Measurements from ENCODE around the gene LNX1. TPM values are rescaled to one million over a fixed set of nuclear protein-coding genes. Genes with fewer than 3 reads are reported as not detected.

Gene LNX1
- total and polyA plus RNA-seq, 7 donors: 2.3 to 7.9 (median 4.6) TPM

GRCh38 chr4:53635697-53636483, 44.6 kb upstream of the LNX1 start:
- H3K4me3 ChIP-seq: no peak overlapping the region
- no peaks in the 10 kb centered on the region for H3K27me3 ChIP-seq
- WGBS, 2 donors: 71 to 79% methylated on average over 5 of the region's 5 CpGs
- TF ChIP-seq POLR2AphosphoS5 (IDR thresholded peaks at IDR 0.05): no peak
- no peak for TF ChIP-seq CTCF (IDR thresholded peaks at IDR 0.05)
- no peak for TF ChIP-seq POLR2A (IDR thresholded peaks at IDR 0.05)
- TF ChIP-seq EP300 (IDR thresholded peaks at IDR 0.05): no peak
- no peak for DNase-seq
- no peak overlapping the region for H3K27ac ChIP-seq
- intact Hi-C loops (cut with DNase I): no loop called here
- H3K36me3 ChIP-seq: no peaks in the 10 kb centered on the region
- H3K9me3 ChIP-seq: no peaks in the 10 kb centered on the region
- peaks cover 0 to 5% (median 3%) of the 10 kb centered on the region in 4 donors for H3K4me1 ChIP-seq

- H3K27ac ChIP-seq: no peak overlapping the region
- no peaks in the 10 kb centered on the region for H3K9me3 ChIP-seq
- no peaks in the 10 kb centered on the region for H3K36me3 ChIP-seq
- 53 to 63% methylated on average over 4 of the region's 4 CpGs for WGBS, 2 donors
- intact Hi-C loops (cut with DNase I): no loop called here
- H3K27me3 ChIP-seq: no peaks in the 10 kb centered on the region
- H3K4me3 ChIP-seq: no peak overlapping the region
- peak; percentile 75 for DNase-seq
- TF ChIP-seq CTCF (IDR thresholded peaks at IDR 0.05): no peak
- TF ChIP-seq POLR2A (IDR thresholded peaks at IDR 0.05): no peak
- peak in 1 of 4 donors; percentile 21 for TF ChIP-seq POLR2AphosphoS5 (IDR thresholded peaks at IDR 0.05)
- TF ChIP-seq EP300 (IDR thresholded peaks at IDR 0.05): no peak
- peaks cover 0 to 6% (median 0%) of the 10 kb centered on the region in 4 donors for H3K4me1 ChIP-seq
These were observed 42.3 kb upstream of the LNX1 start for GRCh38 chr4:53633608-53634007.

GRCh38 chr4:53629296-53629695, 38.0 kb upstream of the LNX1 start:
- WGBS, 2 donors: 80 to 86% methylated on average over 1 of the region's 1 CpG
- TF ChIP-seq POLR2A (IDR thresholded peaks at IDR 0.05) (no peak), POLR2AphosphoS5 (IDR thresholded peaks at IDR 0.05) (no peak), EP300 (IDR thresholded peaks at IDR 0.05) (no peak), CTCF (IDR thresholded peaks at IDR 0.05) (no peak)
- Histone ChIP-seq H3K27me3 (no peaks in the 10 kb centered on the region), H3K27ac (no peak overlapping the region), H3K4me3 (no peak overlapping the region), H3K36me3 (no peaks in the 10 kb centered on the region), H3K9me3 (no peaks in the 10 kb centered on the region), H3K4me1 (peaks cover 0 to 6% (median 0%) of the 10 kb centered on the region in 4 donors)
- intact Hi-C loops (cut with DNase I): no loop called here
- DNase-seq: no peak

- WGBS, 2 donors: 78 to 90% methylated on average over 1 of the region's 1 CpG
- intact Hi-C loops (cut with DNase I): no loop called here
- DNase-seq: no peak
- H3K4me3 ChIP-seq: no peak overlapping the region
- H3K36me3 ChIP-seq: no peaks in the 10 kb centered on the region
- H3K27ac ChIP-seq: no peak overlapping the region
- no peaks in the 10 kb centered on the region for H3K27me3 ChIP-seq
- peaks cover 0 to 6% (median 0%) of the 10 kb centered on the region in 4 donors for H3K4me1 ChIP-seq
- H3K9me3 ChIP-seq: no peaks in the 10 kb centered on the region
- TF ChIP-seq POLR2AphosphoS5 (IDR thresholded peaks at IDR 0.05): no peak
These were observed 35.2 kb upstream of the LNX1 start for GRCh38 chr4:53626491-53626890.

GRCh38 chr4:53625888-53626287, 34.6 kb upstream of the LNX1 start:
- intact Hi-C loops (cut with DNase I): no loop called here
- no peaks in the 10 kb centered on the region for H3K9me3 ChIP-seq
- H3K4me1 ChIP-seq: peaks cover 0 to 6% (median 0%) of the 10 kb centered on the region in 4 donors
- DNase-seq: no peak
- no peak overlapping the region for H3K27ac ChIP-seq
- no peak overlapping the region for H3K4me3 ChIP-seq
- WGBS, 2 donors: 81 to 86% methylated on average over 2 of the region's 2 CpGs
- H3K36me3 ChIP-seq: no peaks in the 10 kb centered on the region
- no peaks in the 10 kb centered on the region for H3K27me3 ChIP-seq
- no peak for TF ChIP-seq EP300 (IDR thresholded peaks at IDR 0.05)
- TF ChIP-seq POLR2AphosphoS5 (IDR thresholded peaks at IDR 0.05): no peak
- no peak for TF ChIP-seq CTCF (IDR thresholded peaks at IDR 0.05)
- no peak for TF ChIP-seq POLR2A (IDR thresholded peaks at IDR 0.05)

Data from sigmoid colon (tissue), 7 donors.